SK-N-SH treated with all-trans-retinoic acid at 6 μM for 48 hours (cell line): ENCODE measurements around the gene ZNF618.

ENCODE experiments used
- ARNTL ChIP-seq: fragments of 450-650 bp; formaldehyde crosslinking; IDR thresholded peaks from 2 replicates; pipeline ENCODE4 v1.5.0; 2020; ENCODE audit warnings: low read depth, mild to moderate bottlenecking, moderate library complexity, borderline replicate concordance
- ESRRG ChIP-seq: fragments of 250-450 bp; sonication (Bioruptor Pico); IDR thresholded peaks from 2 replicates; pipeline ENCODE4 v1.6.1; 2021; ENCODE audit warnings: mild to moderate bottlenecking
- GLIS3 ChIP-seq: fragments of 250-450 bp; sonication (Bioruptor Pico); IDR thresholded peaks from 2 replicates; pipeline ENCODE4 v1.5.0; 2020; ENCODE audit warnings: mild to moderate bottlenecking, moderate library complexity
- ISL1 ChIP-seq: fragments of 250-450 bp; sonication (Bioruptor Pico); IDR thresholded peaks from 2 replicates; pipeline ENCODE4 v2.1.2; 2022; ENCODE audit warnings: mild to moderate bottlenecking, moderate library complexity
- OSR1 ChIP-seq: fragments of 250-450 bp; sonication (Bioruptor Pico); IDR thresholded peaks from 2 replicates; pipeline ENCODE4 v1.8.0; 2022; ENCODE audit warnings: moderate library complexity, mild to moderate bottlenecking, inconsistent platforms
- PATZ1 ChIP-seq: fragments of 250-450 bp; sonication (Bioruptor Pico); IDR thresholded peaks from 2 replicates; pipeline ENCODE4 v1.8.0; 2020; ENCODE audit warnings: mild to moderate bottlenecking, moderate library complexity, borderline replicate concordance
- RARB ChIP-seq: fragments of 250-450 bp; sonication (Bioruptor Pico); IDR thresholded peaks from 2 replicates; pipeline ENCODE4 v1.8.0; 2021; ENCODE audit warnings: mild to moderate bottlenecking, moderate library complexity
- TCF4 ChIP-seq: fragments of 250-450 bp; sonication (Bioruptor Pico); IDR thresholded peaks from 2 replicates; pipeline ENCODE4 v1.8.0; 2021; ENCODE audit warnings: mild to moderate bottlenecking, moderate library complexity, borderline replicate concordance
- TSHZ2 ChIP-seq: fragments of 250-450 bp; sonication (Bioruptor Pico); IDR thresholded peaks from 2 replicates; pipeline ENCODE4 v1.5.0; 2020; ENCODE audit warnings: mild to moderate bottlenecking, moderate library complexity
- ZFP30 ChIP-seq: fragments of 450-650 bp; formaldehyde crosslinking; IDR thresholded peaks from 2 replicates; pipeline ENCODE4 v1.5.0; 2022; ENCODE audit warnings: mild to moderate bottlenecking, moderate library complexity
- TF ChIP-seq, protein P1 (sequence below): fragments of 250-450 bp; sonication (Bioruptor Pico); IDR thresholded peaks from 2 replicates; pipeline ENCODE4 v1.5.1; 2020; ENCODE audit warnings: low read depth, mild to moderate bottlenecking, moderate library complexity
- TF ChIP-seq, protein P2 (sequence below): fragments of 250-450 bp; sonication (Bioruptor Pico); IDR thresholded peaks from 2 replicates; pipeline ENCODE4 v1.8.0; 2021; ENCODE audit warnings: low read depth, mild to moderate bottlenecking, moderate library complexity, borderline replicate concordance

DNA sequence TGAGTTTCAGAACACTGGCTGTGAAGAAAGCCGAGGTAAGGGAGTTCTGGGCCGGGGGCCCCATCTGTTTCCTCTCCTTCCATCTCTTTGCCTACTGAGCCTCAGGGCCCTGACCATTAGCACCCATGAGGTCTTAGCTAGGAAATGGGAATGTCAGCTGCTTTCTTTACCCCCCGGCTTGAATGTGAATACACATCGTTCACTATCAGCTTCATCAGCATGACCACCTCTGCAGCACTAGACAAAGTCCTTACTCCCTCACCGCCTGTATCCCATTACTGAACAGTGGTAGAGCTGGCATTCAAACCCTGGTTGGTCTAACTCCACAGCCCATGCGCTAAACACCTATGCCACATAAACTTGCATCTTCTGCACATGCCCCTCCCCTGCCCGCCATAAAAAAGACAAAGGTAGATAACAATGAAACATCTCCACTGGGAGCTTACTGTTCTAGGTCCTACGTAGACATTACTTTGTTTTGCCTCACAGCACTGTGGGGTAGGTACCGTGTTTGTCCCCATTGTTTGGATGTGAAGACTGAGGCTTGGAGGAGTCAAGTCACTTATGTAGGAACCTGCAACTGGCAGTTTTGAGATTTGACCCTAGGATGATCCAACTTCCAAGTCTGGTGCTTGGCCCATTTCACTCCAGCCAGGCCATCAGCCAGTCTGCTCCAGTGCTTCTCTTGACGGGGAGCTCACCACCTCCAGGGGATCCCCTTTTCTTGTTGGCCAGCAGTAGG lies 108.7 kb downstream of the ZNF618 start:
- TF ChIP-seq, protein P1, sequence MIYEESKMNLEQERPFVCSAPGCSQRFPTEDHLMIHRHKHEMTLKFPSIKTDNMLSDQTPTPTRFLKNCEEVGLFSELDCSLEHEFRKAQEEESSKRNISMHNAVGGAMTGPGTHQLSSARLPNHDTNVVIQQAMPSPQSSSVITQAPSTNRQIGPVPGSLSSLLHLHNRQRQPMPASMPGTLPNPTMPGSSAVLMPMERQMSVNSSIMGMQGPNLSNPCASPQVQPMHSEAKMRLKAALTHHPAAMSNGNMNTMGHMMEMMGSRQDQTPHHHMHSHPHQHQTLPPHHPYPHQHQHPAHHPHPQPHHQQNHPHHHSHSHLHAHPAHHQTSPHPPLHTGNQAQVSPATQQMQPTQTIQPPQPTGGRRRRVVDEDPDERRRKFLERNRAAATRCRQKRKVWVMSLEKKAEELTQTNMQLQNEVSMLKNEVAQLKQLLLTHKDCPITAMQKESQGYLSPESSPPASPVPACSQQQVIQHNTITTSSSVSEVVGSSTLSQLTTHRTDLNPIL (CRISPR knock-in tag), result no peak
- TF ChIP-seq ISL1 (CRISPR knock-in tag), result no peak
- TF ChIP-seq PATZ1 (CRISPR knock-in tag), result no peak
- no peak for TF ChIP-seq OSR1 (CRISPR knock-in tag)
- no peak for TF ChIP-seq ESRRG (CRISPR knock-in tag)
- TF ChIP-seq ARNTL, result no peak
- no peak for TF ChIP-seq GLIS3 (CRISPR knock-in tag)
- no peak for TF ChIP-seq TSHZ2 (CRISPR knock-in tag)
- no peak for TF ChIP-seq RARB
- no peak for TF ChIP-seq TCF4 (CRISPR knock-in tag)
- TF ChIP-seq, protein P2, sequence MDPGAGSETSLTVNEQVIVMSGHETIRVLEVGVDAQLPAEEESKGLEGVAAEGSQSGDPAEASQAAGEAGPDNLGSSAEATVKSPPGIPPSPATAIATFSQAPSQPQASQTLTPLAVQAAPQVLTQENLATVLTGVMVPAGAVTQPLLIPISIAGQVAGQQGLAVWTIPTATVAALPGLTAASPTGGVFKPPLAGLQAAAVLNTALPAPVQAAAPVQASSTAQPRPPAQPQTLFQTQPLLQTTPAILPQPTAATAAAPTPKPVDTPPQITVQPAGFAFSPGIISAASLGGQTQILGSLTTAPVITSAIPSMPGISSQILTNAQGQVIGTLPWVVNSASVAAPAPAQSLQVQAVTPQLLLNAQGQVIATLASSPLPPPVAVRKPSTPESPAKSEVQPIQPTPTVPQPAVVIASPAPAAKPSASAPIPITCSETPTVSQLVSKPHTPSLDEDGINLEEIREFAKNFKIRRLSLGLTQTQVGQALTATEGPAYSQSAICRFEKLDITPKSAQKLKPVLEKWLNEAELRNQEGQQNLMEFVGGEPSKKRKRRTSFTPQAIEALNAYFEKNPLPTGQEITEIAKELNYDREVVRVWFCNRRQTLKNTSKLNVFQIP (CRISPR knock-in tag), result no peak
- TF ChIP-seq ZFP30 (CRISPR knock-in tag), result no peak
